Measurements from ENCODE around the gene APOBEC3C.
"Not testable (repeated sequence)": the region's sequence is repeated elsewhere in the genome, so short reads cannot be mapped to it uniquely, and the experiment has no call there.

The APOBEC3C gene

DNA sequence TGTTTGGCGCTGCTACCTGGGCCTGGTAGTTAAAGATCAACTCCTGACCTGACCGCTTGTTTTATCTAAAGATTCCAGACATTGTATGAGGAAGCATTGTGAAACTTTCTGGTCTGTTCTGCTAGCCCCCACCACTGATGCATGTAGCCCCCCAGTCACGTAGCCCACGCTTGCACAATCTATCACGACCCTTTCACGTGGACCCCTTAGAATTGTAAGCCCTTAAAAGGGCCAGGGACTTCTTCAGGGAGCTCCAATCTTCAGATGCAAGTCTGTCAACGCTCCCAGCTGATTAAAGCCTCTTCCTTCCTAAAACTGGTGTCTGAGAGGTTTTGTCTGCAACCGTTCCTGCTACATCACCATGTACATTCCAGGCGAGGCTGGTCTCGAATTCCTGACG lies 41.6 kb downstream of the APOBEC3C start:
- no peak for DNase-seq

DNA sequence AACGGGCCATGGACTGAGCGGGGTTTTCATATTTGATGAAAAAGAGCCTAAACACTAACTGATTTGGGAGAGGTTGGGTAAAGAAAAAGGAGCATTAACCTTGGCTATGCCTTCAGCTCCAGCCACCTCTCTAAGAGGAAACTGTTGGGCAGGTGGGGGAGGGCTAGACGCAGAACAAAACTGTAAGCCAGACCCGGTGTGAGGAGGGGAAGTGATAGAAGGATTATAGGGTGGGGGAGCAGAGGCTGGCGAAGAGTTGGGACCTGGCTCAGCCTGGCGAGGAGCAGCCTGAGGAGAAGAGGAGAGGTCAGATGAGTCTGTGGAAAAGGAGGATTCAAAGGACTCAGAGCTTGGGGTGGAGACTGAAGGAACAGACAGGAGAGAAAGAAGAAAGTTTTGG lies 47.2 kb downstream of the APOBEC3C start:
- DNase-seq = not testable (repeated sequence)

More for the DNA sequence above, 41.6 kb downstream of the APOBEC3C start:
- TF ChIP-seq POLR2A (IDR thresholded peaks at IDR 0.05; ENCODE audit: low read length) (no peak), GATA1 (IDR thresholded peaks at IDR 0.05; ENCODE audit: low read depth, low read length) (no peak)

DNA sequence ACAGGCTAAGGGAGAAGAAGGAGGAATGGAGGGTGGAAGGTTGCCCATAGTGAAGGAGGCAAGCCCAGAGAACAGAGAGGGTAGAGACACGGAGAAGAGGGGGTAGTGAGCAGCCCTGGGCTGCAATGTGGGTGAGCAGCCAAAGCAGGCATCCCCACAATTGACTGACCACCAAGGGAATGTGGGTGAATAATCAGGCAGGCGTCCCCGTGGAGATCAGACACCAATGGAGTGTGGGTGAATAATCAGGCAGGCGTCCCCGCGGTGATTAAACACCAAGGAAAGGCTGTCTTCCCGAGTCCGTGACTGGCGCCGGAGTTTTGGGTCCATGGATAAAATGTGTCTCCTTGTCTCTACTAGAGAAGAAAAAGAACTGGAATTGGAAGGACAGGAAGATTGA lies 47.9 kb downstream of the APOBEC3C start:
- DNase-seq = not testable (repeated sequence)

DNA sequence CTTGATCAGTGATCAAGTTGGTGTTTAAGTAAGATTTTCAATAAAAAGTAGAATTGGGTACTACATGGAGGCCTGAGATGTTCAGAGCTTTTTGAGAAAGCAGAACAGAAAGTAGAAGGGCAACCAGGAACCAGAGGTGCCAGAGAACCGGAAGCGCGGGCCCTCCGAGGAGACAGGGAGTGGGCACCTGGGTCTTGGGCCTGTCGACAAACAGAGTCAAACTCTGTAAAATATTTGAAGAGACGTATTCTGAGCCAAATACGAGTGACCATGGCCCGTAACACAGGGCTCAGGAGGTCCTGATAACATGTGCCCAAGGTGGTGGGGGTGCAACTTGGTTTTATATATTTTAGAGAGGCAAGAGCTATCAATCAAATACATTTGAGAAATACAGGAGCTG lies 49.8 kb downstream of the APOBEC3C start:
- DNase-seq = not testable (repeated sequence)

DNA sequence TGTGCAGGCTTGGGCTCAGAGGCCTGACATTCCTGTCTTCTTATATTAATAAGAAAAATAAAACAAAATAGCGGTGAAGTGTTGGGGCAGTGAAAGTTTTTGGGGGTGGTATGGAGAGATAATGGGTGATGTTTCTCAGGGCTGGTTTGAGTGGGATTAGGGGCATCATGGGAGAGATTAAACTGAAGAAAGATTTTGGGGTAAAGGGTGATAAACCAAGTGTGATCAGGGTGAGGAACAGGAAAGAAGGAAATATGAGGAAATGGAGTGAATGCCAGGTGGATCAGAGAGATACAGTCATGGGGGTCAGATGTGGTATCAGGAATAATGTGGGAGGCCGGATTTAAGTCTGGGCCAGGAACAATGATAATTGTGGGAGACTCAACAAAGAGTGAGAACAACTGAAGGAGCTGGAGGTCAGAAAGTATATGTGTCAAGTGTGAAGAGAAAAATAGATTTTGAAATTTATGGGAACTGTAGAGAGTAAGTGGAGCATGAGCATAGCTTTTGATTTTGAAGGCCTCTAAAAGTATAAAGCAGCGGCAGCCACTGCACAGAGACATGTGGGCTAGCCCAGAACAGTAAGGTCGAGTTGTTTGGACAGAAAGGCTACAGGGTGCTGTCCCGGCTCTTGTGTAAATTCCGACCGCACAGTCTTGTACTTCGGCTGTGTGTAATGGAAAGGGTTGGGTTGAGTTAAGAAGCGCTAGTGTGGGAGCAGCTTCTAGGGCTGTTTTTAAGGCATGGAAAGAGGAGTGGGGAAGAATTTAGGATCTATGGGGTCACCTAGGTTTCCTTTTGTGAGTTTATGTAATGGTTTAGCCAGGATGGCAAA lies 52.6 kb downstream of the APOBEC3C start:
- not testable (repeated sequence) for DNase-seq

DNA sequence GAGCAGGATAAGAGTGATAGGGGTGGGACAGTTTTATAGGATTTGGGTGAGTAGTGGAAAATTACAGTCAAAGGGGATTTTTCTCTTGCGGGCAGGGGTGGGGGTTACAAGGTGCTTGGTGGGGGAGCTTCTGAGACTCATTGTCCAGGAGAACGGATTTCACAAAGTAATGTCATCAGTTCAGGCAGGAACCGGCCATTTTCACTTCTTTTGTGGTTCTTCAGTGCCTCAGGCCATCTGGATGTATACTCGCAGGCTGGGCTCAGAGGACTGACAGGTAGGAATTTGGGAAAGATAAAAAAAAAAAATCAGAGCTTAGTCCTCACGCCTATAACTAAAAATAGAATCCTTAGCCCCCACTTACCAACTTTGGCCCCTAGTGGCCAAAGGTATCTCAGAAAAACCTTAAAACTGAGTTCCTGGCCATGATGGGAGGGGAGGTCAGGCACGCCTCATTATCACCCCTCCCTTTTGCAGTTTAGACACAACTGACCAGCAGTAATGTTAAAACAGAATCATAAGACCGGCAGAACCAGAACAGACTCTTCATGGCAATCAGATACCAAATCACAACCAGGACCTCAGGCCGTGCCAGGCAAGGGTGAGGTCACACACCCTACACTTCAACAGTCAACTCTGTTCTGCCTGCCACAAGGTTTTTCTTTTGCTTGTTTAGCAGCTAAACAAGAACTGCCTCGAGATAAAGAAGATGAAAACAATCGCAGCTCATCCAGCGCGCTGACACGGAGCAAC lies 54.2 kb downstream of the APOBEC3C start:
- DNase-seq = no peak

More for the DNA sequence above, 54.2 kb downstream of the APOBEC3C start:
- TF ChIP-seq GATA1 (IDR thresholded peaks at IDR 0.05; ENCODE audit: low read depth, low read length) (no peak), POLR2A (IDR thresholded peaks at IDR 0.05; ENCODE audit: low read length) (no peak)

All from erythroblast (primary cell).